ENCODE results near the gene DCX. TPM values are rescaled to one million over a fixed set of nuclear protein-coding genes. Genes with fewer than 3 reads are reported as not detected.

DCX gene
- total RNA-seq, 1 experiment from 2014 or later = not detected

DNA sequence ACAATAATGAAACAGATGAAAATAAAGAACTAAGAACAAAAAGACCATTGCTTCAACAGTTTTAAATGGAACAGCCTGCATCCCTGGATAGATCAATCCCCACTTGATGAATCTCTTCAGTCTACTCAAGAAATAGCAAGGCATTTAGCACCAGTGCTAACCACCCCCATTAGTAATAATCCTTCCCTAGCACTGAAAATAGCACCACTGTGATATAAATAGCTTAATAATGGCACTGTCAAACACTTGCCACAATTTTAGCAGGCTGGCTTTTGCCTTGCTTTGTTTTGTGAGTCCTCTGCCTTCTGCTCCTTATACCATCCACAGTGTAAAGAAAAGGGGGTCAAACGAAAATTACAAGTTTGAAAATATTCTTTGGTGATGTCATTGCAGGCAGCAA lies 17.4 kb downstream of the DCX start:
- BruUV-seq (replicated peaks) = no TSS peak
- TF ChIP-seq, protein P1, sequence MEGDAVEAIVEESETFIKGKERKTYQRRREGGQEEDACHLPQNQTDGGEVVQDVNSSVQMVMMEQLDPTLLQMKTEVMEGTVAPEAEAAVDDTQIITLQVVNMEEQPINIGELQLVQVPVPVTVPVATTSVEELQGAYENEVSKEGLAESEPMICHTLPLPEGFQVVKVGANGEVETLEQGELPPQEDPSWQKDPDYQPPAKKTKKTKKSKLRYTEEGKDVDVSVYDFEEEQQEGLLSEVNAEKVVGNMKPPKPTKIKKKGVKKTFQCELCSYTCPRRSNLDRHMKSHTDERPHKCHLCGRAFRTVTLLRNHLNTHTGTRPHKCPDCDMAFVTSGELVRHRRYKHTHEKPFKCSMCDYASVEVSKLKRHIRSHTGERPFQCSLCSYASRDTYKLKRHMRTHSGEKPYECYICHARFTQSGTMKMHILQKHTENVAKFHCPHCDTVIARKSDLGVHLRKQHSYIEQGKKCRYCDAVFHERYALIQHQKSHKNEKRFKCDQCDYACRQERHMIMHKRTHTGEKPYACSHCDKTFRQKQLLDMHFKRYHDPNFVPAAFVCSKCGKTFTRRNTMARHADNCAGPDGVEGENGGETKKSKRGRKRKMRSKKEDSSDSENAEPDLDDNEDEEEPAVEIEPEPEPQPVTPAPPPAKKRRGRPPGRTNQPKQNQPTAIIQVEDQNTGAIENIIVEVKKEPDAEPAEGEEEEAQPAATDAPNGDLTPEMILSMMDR (IDR thresholded peaks at IDR 0.05 in 2 of 3, conservative IDR thresholded peaks at IDR 0.05 in 1 of 3; ENCODE audit: borderline replicate concordance in 1 of 3, insufficient read depth in 1 of 3, low read depth in 2 of 3, low read length in 2 of 3) = no peak
- TF ChIP-seq ZFX (IDR thresholded peaks at IDR 0.05) = no peak
- RAD21 ChIA-PET (ENCODE audit: low non-redundant PET in 1 of 2, low total read pairs in 2 of 2, uncharacterized antibody in 2 of 2, unreplicated experiment in 2 of 2) = no interaction called here
- Histone ChIP-seq H3K79me2 (ENCODE audit: insufficient read depth, low read length) (no peaks in the 10 kb centered on the region), H3K4me2 (ENCODE audit: low read length) (no peak overlapping the region), H3K9me3 (ENCODE audit: control insufficient read depth in 1 of 2, insufficient read depth in 1 of 2, low read depth in 1 of 2, low read length in 2 of 2) (no peaks in the 10 kb centered on the region), H3K36me3 (ENCODE audit: control insufficient read depth in 1 of 2, insufficient read depth in 2 of 2, low read length in 2 of 2) (no peaks in the 10 kb centered on the region), H2AFZ (ENCODE audit: low read depth, low read length, poor library complexity, severe bottlenecking) (no peak overlapping the region), H3K4me3 (replicated peaks in 1 of 2; ENCODE audit: low read depth in 1 of 2, low read length in 2 of 2) (no peak overlapping the region), H3K27ac (ENCODE audit: low read depth, low read length) (no peak overlapping the region), H3K4me1 (ENCODE audit: control insufficient read depth in 1 of 2, insufficient read depth in 2 of 2, low read length in 2 of 2) (no peaks in the 10 kb centered on the region), H3K27me3 (ENCODE audit: insufficient read depth, low read length) (no peaks in the 10 kb centered on the region), H4K20me1 (ENCODE audit: insufficient read depth) (no peaks in the 10 kb centered on the region), H3K9ac (ENCODE audit: low read length) (no peak overlapping the region), H3K9me2 (ENCODE audit: insufficient read depth) (no peaks in the 10 kb centered on the region)
- CTCF ChIA-PET = no interaction called here
- DNase-seq (ENCODE audit: low read depth, low spot score) = no peak
- ATAC-seq = no peak
- intact Hi-C loops (cut with micrococcal nuclease) = no loop called here
- POLR2A ChIA-PET = no interaction called here

- CTCF ChIA-PET = no interaction called here
- H3K9me3 ChIP-seq (ENCODE audit: control insufficient read depth in 1 of 2, insufficient read depth in 1 of 2, low read depth in 1 of 2, low read length in 2 of 2) = no peaks in the 10 kb centered on the region
- H2AFZ ChIP-seq (ENCODE audit: low read depth, low read length, poor library complexity, severe bottlenecking) = no peak overlapping the region
- POLR2A ChIA-PET = no interaction called here
- H3K27me3 ChIP-seq (ENCODE audit: insufficient read depth, low read length) = no peaks in the 10 kb centered on the region
- H3K4me3 ChIP-seq (replicated peaks in 1 of 2; ENCODE audit: low read depth in 1 of 2, low read length in 2 of 2) = no peak overlapping the region
- H4K20me1 ChIP-seq (ENCODE audit: insufficient read depth) = no peaks in the 10 kb centered on the region
- H3K27ac ChIP-seq (ENCODE audit: low read depth, low read length) = no peak overlapping the region
- H3K4me1 ChIP-seq (ENCODE audit: control insufficient read depth in 1 of 2, insufficient read depth in 2 of 2, low read length in 2 of 2) = no peaks in the 10 kb centered on the region
- H3K4me2 ChIP-seq (ENCODE audit: low read length) = no peak overlapping the region
- H3K79me2 ChIP-seq (ENCODE audit: insufficient read depth, low read length) = no peaks in the 10 kb centered on the region
- intact Hi-C loops (cut with micrococcal nuclease) = no loop called here
- H3K36me3 ChIP-seq (ENCODE audit: control insufficient read depth in 1 of 2, insufficient read depth in 2 of 2, low read length in 2 of 2) = no peaks in the 10 kb centered on the region
- DNase-seq (ENCODE audit: low read depth, low spot score) (no peak), ATAC-seq (no peak)
- no peaks in the 10 kb centered on the region for H3K9me2 ChIP-seq (ENCODE audit: insufficient read depth)
- BruUV-seq (replicated peaks) = no TSS peak
- RAD21 ChIA-PET (ENCODE audit: low non-redundant PET in 1 of 2, low total read pairs in 2 of 2, uncharacterized antibody in 2 of 2, unreplicated experiment in 2 of 2) = no interaction called here
- H3K9ac ChIP-seq (ENCODE audit: low read length) = no peak overlapping the region
- TF ChIP-seq JUND (IDR thresholded peaks at IDR 0.05) (no peak), EZH2phosphoT487 (IDR thresholded peaks at IDR 0.05; ENCODE audit: borderline replicate concordance) (no peak), MAX (IDR thresholded peaks at IDR 0.05) (no peak), REST (IDR thresholded peaks at IDR 0.05; ENCODE audit: low read depth) (no peak), POLR2AphosphoS5 (IDR thresholded peaks at IDR 0.05; ENCODE audit: low read depth, low read length) (no peak), CBX3 (IDR thresholded peaks at IDR 0.05; ENCODE audit: low read depth) (no peak), SIN3A (IDR thresholded peaks at IDR 0.05; ENCODE audit: low read depth) (no peak), EZH2 (IDR thresholded peaks at IDR 0.05) (no peak), ELF1 (IDR thresholded peaks at IDR 0.05; ENCODE audit: borderline replicate concordance, low read depth) (no peak), ZFX (IDR thresholded peaks at IDR 0.05) (no peak), ZNF274 (IDR thresholded peaks at IDR 0.05; ENCODE audit: low read depth, low read length) (no peak)
- TF ChIP-seq, protein P1 (IDR thresholded peaks at IDR 0.05 in 2 of 3, conservative IDR thresholded peaks at IDR 0.05 in 1 of 3; ENCODE audit: borderline replicate concordance in 1 of 3, insufficient read depth in 1 of 3, low read depth in 2 of 3, low read length in 2 of 3) = no peak
Observed at GRCh38 chrX:111387470-111388070, 24.4 kb downstream of the DCX start.

Data from HCT116 (cell line).